Measurements from ENCODE around the gene NUAK2. TPM values are rescaled to one million over a fixed set of nuclear protein-coding genes. Genes with fewer than 3 reads are reported as not detected.
"Not testable (repeated sequence)": the region's sequence is repeated elsewhere in the genome, so short reads cannot be mapped to it uniquely, and the experiment has no call there.

The NUAK2 gene
- total RNA-seq, 2 donors from 2014 or later: 11.2 to 20.8 TPM

GRCh38 chr1:205365945-205366463, 44.5 kb upstream of the NUAK2 start:
- Histone ChIP-seq H3K36me3 (replicated peaks in 1 of 2; ENCODE audit: insufficient read depth in 1 of 2, low read depth in 2 of 2) (no peaks in the 10 kb centered on the region), H3K4me3 (no peak overlapping the region), H3K4me1 (peaks cover 70% of the 10 kb centered on the region), H3K9me3 (no peaks in the 10 kb centered on the region), H3K27ac (peak overlapping the region in 3 of 4 donors; percentile 46 to 71 (median 56)), H3K27me3 (no peaks in the 10 kb centered on the region)
- DNase-seq (peak; percentile 77 to 95 (median 86)), ATAC-seq (peak; percentile 81)
- TF ChIP-seq POLR2A (IDR thresholded peaks at IDR 0.05): no peak
- TF ChIP-seq, protein P1, sequence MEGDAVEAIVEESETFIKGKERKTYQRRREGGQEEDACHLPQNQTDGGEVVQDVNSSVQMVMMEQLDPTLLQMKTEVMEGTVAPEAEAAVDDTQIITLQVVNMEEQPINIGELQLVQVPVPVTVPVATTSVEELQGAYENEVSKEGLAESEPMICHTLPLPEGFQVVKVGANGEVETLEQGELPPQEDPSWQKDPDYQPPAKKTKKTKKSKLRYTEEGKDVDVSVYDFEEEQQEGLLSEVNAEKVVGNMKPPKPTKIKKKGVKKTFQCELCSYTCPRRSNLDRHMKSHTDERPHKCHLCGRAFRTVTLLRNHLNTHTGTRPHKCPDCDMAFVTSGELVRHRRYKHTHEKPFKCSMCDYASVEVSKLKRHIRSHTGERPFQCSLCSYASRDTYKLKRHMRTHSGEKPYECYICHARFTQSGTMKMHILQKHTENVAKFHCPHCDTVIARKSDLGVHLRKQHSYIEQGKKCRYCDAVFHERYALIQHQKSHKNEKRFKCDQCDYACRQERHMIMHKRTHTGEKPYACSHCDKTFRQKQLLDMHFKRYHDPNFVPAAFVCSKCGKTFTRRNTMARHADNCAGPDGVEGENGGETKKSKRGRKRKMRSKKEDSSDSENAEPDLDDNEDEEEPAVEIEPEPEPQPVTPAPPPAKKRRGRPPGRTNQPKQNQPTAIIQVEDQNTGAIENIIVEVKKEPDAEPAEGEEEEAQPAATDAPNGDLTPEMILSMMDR (IDR thresholded peaks at IDR 0.05): peak in 2 of 7 experiments; percentile 21 to 36
- intact Hi-C loops (cut with DNase I): no loop called here
- WGBS, 2 donors: 6 to 13% methylated on average over 8 of the region's 8 CpGs

- H3K27ac ChIP-seq; H3K36me3 ChIP-seq (replicated peaks in 1 of 2; ENCODE audit: insufficient read depth in 1 of 2, low read depth in 2 of 2); DNase-seq; H3K27me3 ChIP-seq; ATAC-seq; H3K4me3 ChIP-seq; intact Hi-C loops (cut with DNase I); H3K9me3 ChIP-seq: not testable (repeated sequence)
- WGBS, 2 donors: 89 to 90% methylated on average over 8 of the region's 8 CpGs
- H3K4me1 ChIP-seq: peaks cover 64% of the 10 kb centered on the region
Observed at GRCh38 chr1:205365086-205365485, 43.5 kb upstream of the NUAK2 start.

GRCh38 chr1:205360891-205361290, 39.3 kb upstream of the NUAK2 start:
- Histone ChIP-seq H3K4me1 (peaks cover 36% of the 10 kb centered on the region), H3K9me3 (no peaks in the 10 kb centered on the region), H3K27ac (no peak overlapping the region), H3K27me3 (no peaks in the 10 kb centered on the region), H3K4me3 (no peak overlapping the region), H3K36me3 (replicated peaks in 1 of 2; ENCODE audit: insufficient read depth in 1 of 2, low read depth in 2 of 2) (no peaks in the 10 kb centered on the region)
- DNase-seq: no peak
- intact Hi-C loops (cut with DNase I): no loop called here
- ATAC-seq: no peak
- TF ChIP-seq, protein P1 (IDR thresholded peaks at IDR 0.05): no peak
- TF ChIP-seq POLR2A (IDR thresholded peaks at IDR 0.05): no peak
- 83 to 90% methylated on average over 4 of the region's 4 CpGs for WGBS, 2 donors

- no peaks in the 10 kb centered on the region for H3K9me3 ChIP-seq
- no peak overlapping the region for H3K4me3 ChIP-seq
- TF ChIP-seq POLR2A (IDR thresholded peaks at IDR 0.05): no peak
- TF ChIP-seq, protein P1 (IDR thresholded peaks at IDR 0.05): no peak
- intact Hi-C loops (cut with DNase I): no loop called here
- H3K27me3 ChIP-seq: no peaks in the 10 kb centered on the region
- peak overlapping the region in 1 of 4 donors; percentile 24 for H3K27ac ChIP-seq
- H3K4me1 ChIP-seq: peaks cover 30% of the 10 kb centered on the region
- DNase-seq: no peak
- WGBS, 2 donors: 41 to 56% methylated on average over 11 of the region's 11 CpGs
- H3K36me3 ChIP-seq (replicated peaks in 1 of 2; ENCODE audit: insufficient read depth in 1 of 2, low read depth in 2 of 2): no peaks in the 10 kb centered on the region
- no peak for ATAC-seq
Observed at GRCh38 chr1:205359771-205360565, 38.4 kb upstream of the NUAK2 start.

- H3K4me3 ChIP-seq: no peak overlapping the region
- DNase-seq (no peak), ATAC-seq (no peak)
- no peak overlapping the region for H3K27ac ChIP-seq
- H3K27me3 ChIP-seq: no peaks in the 10 kb centered on the region
- intact Hi-C loops (cut with DNase I): no loop called here
- peaks cover 37% of the 10 kb centered on the region for H3K4me1 ChIP-seq
- H3K36me3 ChIP-seq (replicated peaks in 1 of 2; ENCODE audit: insufficient read depth in 1 of 2, low read depth in 2 of 2): no peaks in the 10 kb centered on the region
- H3K9me3 ChIP-seq: no peaks in the 10 kb centered on the region
- no peak for TF ChIP-seq POLR2A (IDR thresholded peaks at IDR 0.05)
- TF ChIP-seq, protein P1 (IDR thresholded peaks at IDR 0.05): no peak
Observed at GRCh38 chr1:205358579-205358978, 37.0 kb upstream of the NUAK2 start.

Measured in body of pancreas (tissue), 4 donors.